ENCODE measurements around the gene TRPC4.
"Not testable (repeated sequence)": the region's sequence is repeated elsewhere in the genome, so short reads cannot be mapped to it uniquely, and the experiment has no call there.

Gene TRPC4

GRCh38 chr13:37870895-37871550, 1.5 kb upstream of the TRPC4 start:
- DNase-seq (no peak), ATAC-seq (no peak)
- H3K4me1 Mint-ChIP-seq, result peaks cover 13% of the 10 kb centered on the region
- H3K4me3 Mint-ChIP-seq, result no peak overlapping the region
- H3K9me3 Mint-ChIP-seq, result peaks cover 0 to 13% of the 10 kb centered on the region in 2 donors
- H3K27ac Mint-ChIP-seq, result no peak overlapping the region
- H3K27me3 Mint-ChIP-seq, result peaks cover 35% of the 10 kb centered on the region

- DNase-seq (no peak), ATAC-seq (no peak)
- Mint-ChIP-seq H3K9me3 (peaks cover 0 to 7% of the 10 kb centered on the region in 2 donors), H3K4me1 (peaks cover 13% of the 10 kb centered on the region), H3K27ac (no peak overlapping the region), H3K4me3 (no peak overlapping the region), H3K27me3 (peaks cover 35% of the 10 kb centered on the region)
These were observed 895 bp upstream of the TRPC4 start for GRCh38 chr13:37870489-37870845.

GRCh38 chr13:37869506-37869755, 141 bp downstream of the TRPC4 start:
- Mint-ChIP-seq H3K27ac (no peak overlapping the region), H3K4me1 (peaks cover 13% of the 10 kb centered on the region), H3K9me3 (peaks cover 0 to under 1% of the 10 kb centered on the region in 2 donors), H3K4me3 (peak overlapping the region in 1 of 2 donors; percentile 29), H3K27me3 (peaks cover 35% of the 10 kb centered on the region)
- ATAC-seq (no peak), DNase-seq (no peak)

GRCh38 chr13:37868691-37869505, 674 bp downstream of the TRPC4 start:
- Mint-ChIP-seq H3K9me3 (no peaks in the 10 kb centered on the region), H3K4me1 (peaks cover 13% of the 10 kb centered on the region), H3K27ac (no peak overlapping the region), H3K27me3 (peaks cover 35% of the 10 kb centered on the region), H3K4me3 (peak overlapping the region in 1 of 2 donors; percentile 29)
- DNase-seq, result no peak
- ATAC-seq, result no peak

GRCh38 chr13:37863708-37864107, 5.9 kb downstream of the TRPC4 start:
- H3K9me3 Mint-ChIP-seq, result peaks cover 0 to under 1% of the 10 kb centered on the region in 2 donors
- ATAC-seq, result no peak
- no peak overlapping the region for H3K27ac Mint-ChIP-seq
- H3K27me3 Mint-ChIP-seq, result peaks cover 5% of the 10 kb centered on the region
- DNase-seq, result no peak
- no peaks in the 10 kb centered on the region for H3K4me1 Mint-ChIP-seq
- H3K4me3 Mint-ChIP-seq, result no peak overlapping the region

GRCh38 chr13:37835392-37835791, 34.2 kb downstream of the TRPC4 start:
- ATAC-seq (no peak), DNase-seq (no peak)
- no peak overlapping the region for H3K27ac Mint-ChIP-seq
- H3K4me3 Mint-ChIP-seq, result no peak overlapping the region
- no peaks in the 10 kb centered on the region for H3K4me1 Mint-ChIP-seq
- no peaks in the 10 kb centered on the region for H3K27me3 Mint-ChIP-seq
- peaks cover 16 to 36% of the 10 kb centered on the region in 2 donors for H3K9me3 Mint-ChIP-seq

GRCh38 chr13:37833411-37833810, 36.2 kb downstream of the TRPC4 start:
- no peak for DNase-seq
- H3K9me3 Mint-ChIP-seq, result peaks cover 16 to 38% of the 10 kb centered on the region in 2 donors
- no peak overlapping the region for H3K27ac Mint-ChIP-seq
- H3K4me3 Mint-ChIP-seq, result no peak overlapping the region
- no peaks in the 10 kb centered on the region for H3K4me1 Mint-ChIP-seq
- no peak for ATAC-seq
- H3K27me3 Mint-ChIP-seq, result no peaks in the 10 kb centered on the region

- peaks cover 34 to 47% of the 10 kb centered on the region in 2 donors for H3K9me3 Mint-ChIP-seq
- ATAC-seq (no peak), DNase-seq (no peak)
- no peaks in the 10 kb centered on the region for H3K27me3 Mint-ChIP-seq
- no peak overlapping the region for H3K4me3 Mint-ChIP-seq
- H3K4me1 Mint-ChIP-seq, result no peaks in the 10 kb centered on the region
- no peak overlapping the region for H3K27ac Mint-ChIP-seq
These were observed 53.3 kb downstream of the TRPC4 start for GRCh38 chr13:37816276-37816675.

- H3K27me3 Mint-ChIP-seq, result no peaks in the 10 kb centered on the region
- H3K9me3 Mint-ChIP-seq, result peaks cover 7 to 28% of the 10 kb centered on the region in 2 donors
- no peak overlapping the region for H3K4me3 Mint-ChIP-seq
- no peaks in the 10 kb centered on the region for H3K4me1 Mint-ChIP-seq
- ATAC-seq (no peak), DNase-seq (no peak)
- H3K27ac Mint-ChIP-seq, result no peak overlapping the region
These were observed 58.1 kb downstream of the TRPC4 start for GRCh38 chr13:37811441-37811840.

- Mint-ChIP-seq H3K4me3 (no peak overlapping the region), H3K9me3 (peaks cover 0 to 5% of the 10 kb centered on the region in 2 donors), H3K4me1 (no peaks in the 10 kb centered on the region), H3K27ac (no peak overlapping the region), H3K27me3 (no peaks in the 10 kb centered on the region)
- ATAC-seq (no peak), DNase-seq (no peak)
These were observed 62.9 kb downstream of the TRPC4 start for GRCh38 chr13:37806666-37807065.

- H3K27ac Mint-ChIP-seq, result no peak overlapping the region
- H3K4me1 Mint-ChIP-seq, result no peaks in the 10 kb centered on the region
- ATAC-seq (no peak), DNase-seq (no peak)
- no peaks in the 10 kb centered on the region for H3K27me3 Mint-ChIP-seq
- H3K4me3 Mint-ChIP-seq, result no peak overlapping the region
- H3K9me3 Mint-ChIP-seq, result peaks cover 6 to 7% of the 10 kb centered on the region in 2 donors
These were observed 71.9 kb downstream of the TRPC4 start for GRCh38 chr13:37797631-37798030.

GRCh38 chr13:37796795-37797194, 72.8 kb downstream of the TRPC4 start:
- H3K9me3 Mint-ChIP-seq, result not testable (repeated sequence)

GRCh38 chr13:37795326-37795725, 74.2 kb downstream of the TRPC4 start:
- ATAC-seq (no peak), DNase-seq (no peak)
- Mint-ChIP-seq H3K27me3 (no peaks in the 10 kb centered on the region), H3K4me1 (no peaks in the 10 kb centered on the region), H3K9me3 (peaks cover 6 to 8% of the 10 kb centered on the region in 2 donors), H3K4me3 (no peak overlapping the region), H3K27ac (no peak overlapping the region)

More at GRCh38 chr13:37796795-37797194, 72.8 kb downstream of the TRPC4 start:
- DNase-seq, H3K4me3 Mint-ChIP-seq, H3K4me1 Mint-ChIP-seq, H3K27me3 Mint-ChIP-seq, H3K27ac Mint-ChIP-seq, ATAC-seq: not testable (repeated sequence)

- Mint-ChIP-seq H3K4me1 (no peaks in the 10 kb centered on the region), H3K9me3 (peaks cover 6 to 13% of the 10 kb centered on the region in 2 donors), H3K27me3 (no peaks in the 10 kb centered on the region), H3K27ac (no peak overlapping the region), H3K4me3 (no peak overlapping the region)
- ATAC-seq (no peak), DNase-seq (no peak)
These were observed 77.9 kb downstream of the TRPC4 start for GRCh38 chr13:37791699-37792098.

- DNase-seq, result no peak
- Mint-ChIP-seq H3K4me3 (no peak overlapping the region), H3K9me3 (peaks cover 0 to 9% of the 10 kb centered on the region in 2 donors), H3K4me1 (no peaks in the 10 kb centered on the region), H3K27me3 (no peaks in the 10 kb centered on the region), H3K27ac (no peak overlapping the region)
- ATAC-seq, result no peak
These were observed 81.2 kb downstream of the TRPC4 start for GRCh38 chr13:37788346-37788745.

- no peak overlapping the region for H3K4me3 Mint-ChIP-seq
- H3K27me3 Mint-ChIP-seq, result no peaks in the 10 kb centered on the region
- H3K27ac Mint-ChIP-seq, result no peak overlapping the region
- no peaks in the 10 kb centered on the region for H3K4me1 Mint-ChIP-seq
- DNase-seq, result no peak
- no peaks in the 10 kb centered on the region for H3K9me3 Mint-ChIP-seq
- no peak for ATAC-seq
These were observed 91.9 kb downstream of the TRPC4 start for GRCh38 chr13:37777676-37778075.

All from stimulated activated naive CD8-positive, alpha-beta T cell treated with anti-CD3 and anti-CD28 coated beads, Interleukin-15, amount 100 ng/mL, for 72 hours (primary cell).